GM18858 (cell line): ENCODE measurements around the gene ELFN2.
"Not testable (repeated sequence)": the region's sequence is repeated elsewhere in the genome, so short reads cannot be mapped to it uniquely, and the experiment has no call there.

Experiments
- ATAC-seq: cut with Tn5 transposase; IDR thresholded peaks from one replicate; pipeline ENCODE4 v1.9.1; 2021; ENCODE audit not compliant: unreplicated experiment

The ELFN2 gene

DNA sequence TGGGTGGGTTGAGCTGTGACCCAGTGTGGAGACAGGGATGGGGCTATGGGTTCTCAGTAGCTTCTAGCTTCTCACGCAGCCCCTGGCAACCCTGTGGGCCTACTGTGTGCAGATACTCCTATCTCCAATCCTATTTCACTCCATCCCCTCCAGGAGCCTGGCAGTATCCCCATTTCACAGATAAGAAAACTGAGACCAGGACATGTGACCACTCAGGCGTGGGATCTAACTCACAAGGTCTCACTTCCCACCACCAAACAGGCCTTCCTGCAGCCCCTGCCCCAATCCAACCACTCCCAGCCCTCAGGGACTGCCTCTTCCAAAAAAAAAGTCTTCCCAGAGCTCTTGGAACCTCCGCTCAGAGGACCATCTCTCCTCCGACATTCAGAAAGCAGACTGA, 15.6 kb downstream of the ELFN2 start:
- ATAC-seq: no peak

DNA sequence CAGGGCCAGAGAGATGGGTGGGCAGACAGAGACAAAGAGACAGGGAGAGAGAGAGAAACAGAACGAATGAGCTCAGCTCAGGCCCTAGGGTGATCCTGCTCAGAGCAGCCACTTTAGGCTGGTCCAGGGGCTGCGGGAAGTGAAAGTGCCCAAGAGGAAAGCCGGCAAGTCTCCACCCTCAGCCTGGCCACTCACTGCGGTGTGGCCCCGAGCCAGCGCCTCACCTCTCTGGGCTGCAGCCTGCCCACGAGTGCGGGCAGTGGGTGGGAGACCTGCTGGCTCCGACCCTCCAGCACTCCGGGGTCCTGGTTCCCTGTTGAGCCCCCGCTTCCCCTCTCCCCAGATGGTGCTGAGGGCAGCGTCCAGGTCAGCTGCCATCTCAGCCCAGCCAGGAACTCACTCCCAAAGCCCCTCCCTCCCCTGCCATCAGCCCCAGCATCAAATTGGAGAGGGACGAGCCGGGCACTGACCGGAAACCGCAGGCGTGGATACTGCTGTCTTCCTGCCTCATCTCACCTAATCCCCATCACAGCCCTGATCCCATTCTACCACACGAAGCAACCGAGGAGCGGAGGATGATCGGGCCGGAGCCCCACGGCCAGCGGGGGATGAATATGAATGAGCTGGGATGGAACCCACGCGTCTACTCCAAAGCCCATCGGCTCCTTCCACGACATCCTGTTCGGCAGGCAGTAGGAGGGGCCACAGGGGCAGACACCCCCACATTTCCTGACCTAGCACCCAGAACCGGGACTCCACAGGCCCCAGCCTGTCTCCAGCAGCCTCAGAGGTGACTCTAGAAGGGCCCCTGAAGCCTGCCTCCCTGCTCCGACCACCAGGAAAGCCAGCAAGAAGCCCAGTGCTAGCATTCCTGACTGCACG, 16.9 kb downstream of the ELFN2 start:
- no peak for ATAC-seq

DNA sequence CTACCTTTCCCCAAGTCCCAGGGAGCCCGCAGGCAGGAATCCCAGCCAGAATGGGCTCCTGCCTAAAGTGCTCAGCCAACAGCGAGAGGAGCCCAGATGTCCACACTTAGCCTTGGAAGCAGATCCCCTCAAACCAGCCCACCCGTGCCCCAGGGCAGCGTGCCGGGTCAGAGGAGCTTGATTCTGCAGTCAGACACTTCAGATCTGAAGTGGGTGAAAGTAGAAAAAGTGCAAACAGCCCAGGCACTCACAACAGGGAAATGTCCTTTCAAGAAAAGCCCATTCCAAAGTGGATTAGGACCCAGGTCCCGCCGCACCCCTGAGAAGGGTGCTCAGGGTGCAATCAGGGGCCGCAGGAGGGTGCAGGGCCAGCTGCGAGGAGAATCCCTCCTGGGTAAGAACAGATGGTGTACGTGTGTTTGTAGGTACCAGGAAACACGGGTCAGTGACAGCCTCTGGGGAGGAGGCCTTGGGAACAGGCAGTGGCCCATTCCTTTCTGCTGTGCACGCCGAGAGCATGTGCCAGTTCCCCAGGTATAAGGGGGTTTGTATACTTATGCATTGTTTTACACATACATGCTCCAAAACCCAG, 17.7 kb downstream of the ELFN2 start:
- ATAC-seq: no peak

DNA sequence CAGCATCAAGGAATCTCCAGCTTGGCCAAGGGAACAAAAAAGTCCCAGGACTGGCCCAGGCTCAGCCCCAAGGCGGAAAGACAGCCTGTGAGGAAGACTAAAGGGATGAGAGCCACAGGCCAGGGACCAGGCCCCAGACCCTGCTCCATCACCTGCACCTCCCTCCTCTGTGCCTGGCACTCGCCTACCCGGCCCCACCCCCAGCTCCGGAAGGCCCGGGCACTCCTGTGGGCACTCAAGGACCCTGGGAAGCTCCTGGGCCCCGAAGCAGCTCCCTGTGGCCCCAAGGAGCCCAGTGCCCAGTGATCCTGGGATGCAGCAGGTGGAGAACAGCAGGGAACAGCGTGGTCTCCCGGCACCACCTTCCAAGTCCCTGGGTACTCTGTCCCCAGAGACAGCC, 18.2 kb downstream of the ELFN2 start:
- no peak for ATAC-seq

DNA sequence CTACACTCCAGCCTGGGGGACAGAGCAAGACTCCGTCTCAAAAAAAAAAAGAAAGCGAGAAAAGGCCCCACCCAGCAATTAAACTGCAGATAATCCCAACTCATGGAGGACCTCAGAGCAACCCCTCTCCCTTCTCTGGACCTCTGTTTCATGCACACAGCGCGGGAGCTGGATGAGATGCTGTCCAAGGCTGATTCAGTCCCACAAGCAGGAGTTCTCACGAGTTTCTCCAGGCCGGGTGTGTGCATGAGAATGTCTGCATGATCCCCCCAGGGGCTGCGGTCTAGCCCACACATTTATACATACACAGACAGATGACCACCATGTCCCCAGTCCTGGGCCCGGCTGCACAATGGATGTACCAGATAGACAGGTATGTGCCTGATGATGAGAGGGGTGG, 19.4 kb downstream of the ELFN2 start:
- ATAC-seq: no peak

DNA sequence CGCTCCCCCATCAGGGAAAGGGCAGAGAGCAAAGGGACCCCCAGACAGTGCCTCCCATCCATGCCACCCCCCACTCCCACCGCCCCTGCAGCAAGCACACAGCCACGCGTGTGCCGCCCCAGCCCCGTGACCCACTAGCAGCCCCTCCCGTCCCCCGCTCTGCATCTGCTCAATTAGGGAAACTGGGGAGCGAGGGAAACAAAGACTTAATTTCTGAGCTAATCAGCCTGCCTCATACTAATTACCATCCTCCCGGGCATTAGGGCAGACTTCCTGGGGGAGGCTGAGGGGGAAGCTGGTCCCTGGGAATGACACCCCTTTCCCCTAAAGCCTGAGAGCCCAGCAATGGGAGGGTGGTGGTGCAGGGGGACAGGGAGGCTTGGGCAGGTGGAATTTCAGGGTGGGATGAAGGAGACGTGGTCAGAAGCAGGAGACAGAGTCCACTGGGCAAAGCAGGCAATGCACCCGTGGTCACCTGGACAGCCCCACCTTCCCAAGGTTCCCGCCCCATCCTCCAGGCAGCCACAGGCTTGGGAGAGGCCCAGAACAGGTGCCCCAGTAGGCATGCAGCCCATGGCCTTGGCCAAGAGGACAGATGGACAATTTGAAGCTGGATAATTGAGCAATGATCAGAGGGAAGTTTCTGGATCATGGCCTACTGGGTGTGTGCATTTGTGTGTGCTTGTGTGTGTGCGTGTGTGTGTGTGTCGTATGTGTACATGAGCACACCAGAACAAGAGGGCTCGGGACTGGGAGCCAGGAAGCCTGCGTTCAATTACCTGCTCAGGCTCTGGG, 20.6 kb downstream of the ELFN2 start:
- ATAC-seq: no peak

DNA sequence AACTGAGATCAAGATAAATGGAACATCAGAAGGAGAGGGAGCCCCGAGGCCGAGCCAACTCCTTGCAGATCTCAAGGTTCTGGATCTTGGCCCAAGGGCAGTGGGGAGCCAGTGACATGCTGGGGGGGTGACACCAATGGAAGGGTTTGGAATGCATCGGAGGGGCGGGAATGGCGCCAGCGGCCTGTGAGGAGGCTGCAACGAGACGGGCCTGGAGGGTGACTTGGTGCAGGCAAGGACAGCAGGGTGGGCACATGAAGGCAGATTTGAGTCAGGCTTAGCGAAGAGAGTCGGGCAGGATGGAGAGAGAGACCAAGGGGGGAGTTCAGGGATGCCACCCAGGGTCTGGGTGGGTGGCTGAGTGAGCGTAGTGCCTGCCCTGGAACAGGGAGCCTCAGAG, 23.2 kb downstream of the ELFN2 start:
- no peak for ATAC-seq

DNA sequence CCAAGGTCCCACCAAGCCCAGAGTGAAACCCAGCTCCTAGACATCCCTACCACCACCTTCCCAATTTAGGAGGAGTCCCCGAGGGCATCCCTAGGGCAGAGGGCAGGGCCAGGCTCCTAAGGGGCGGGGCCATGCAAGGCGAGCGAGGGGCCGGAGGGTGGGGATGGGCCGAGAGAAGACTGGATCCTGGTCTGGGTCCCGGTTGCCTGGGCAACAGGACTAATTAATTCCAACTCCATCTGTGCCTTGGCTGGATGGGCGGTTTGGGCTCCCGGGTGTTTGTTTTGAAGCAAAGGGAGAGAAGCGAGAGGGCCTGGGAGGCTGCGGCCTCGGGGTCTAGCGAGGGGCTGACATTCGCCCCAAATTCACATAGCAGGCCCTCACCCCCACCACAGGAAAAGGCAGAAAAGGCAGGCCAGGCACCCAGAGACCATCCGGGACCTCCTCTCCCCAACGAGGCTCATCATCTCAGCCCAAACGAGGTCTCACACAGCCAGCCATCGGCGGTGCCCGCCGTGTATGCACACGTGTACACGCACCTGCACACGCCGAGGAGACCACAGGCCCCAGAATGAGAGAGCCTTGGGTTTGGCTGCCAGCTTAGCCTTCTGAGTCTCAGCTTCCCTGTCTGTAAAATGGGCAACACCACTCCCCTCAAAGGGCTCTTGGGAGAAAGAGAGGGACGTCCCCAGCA, 23.9 kb downstream of the ELFN2 start:
- ATAC-seq: no peak

DNA sequence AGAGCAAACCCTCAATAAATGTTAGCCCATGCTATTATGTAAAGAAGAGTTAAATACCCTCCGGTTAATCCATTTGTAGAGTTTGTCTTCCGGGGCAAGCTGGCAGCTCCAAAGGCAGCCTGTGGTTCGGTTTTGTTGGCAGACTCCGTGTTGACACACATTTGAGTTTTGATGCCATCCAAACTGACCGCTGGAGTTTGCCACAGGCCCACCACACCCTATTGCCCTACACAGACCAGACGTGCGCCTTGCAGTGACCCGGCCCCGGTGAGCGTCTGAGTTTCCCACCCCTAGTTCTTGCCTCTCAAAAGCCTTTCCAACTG, 25.1 kb downstream of the ELFN2 start:
- ATAC-seq: no peak

DNA sequence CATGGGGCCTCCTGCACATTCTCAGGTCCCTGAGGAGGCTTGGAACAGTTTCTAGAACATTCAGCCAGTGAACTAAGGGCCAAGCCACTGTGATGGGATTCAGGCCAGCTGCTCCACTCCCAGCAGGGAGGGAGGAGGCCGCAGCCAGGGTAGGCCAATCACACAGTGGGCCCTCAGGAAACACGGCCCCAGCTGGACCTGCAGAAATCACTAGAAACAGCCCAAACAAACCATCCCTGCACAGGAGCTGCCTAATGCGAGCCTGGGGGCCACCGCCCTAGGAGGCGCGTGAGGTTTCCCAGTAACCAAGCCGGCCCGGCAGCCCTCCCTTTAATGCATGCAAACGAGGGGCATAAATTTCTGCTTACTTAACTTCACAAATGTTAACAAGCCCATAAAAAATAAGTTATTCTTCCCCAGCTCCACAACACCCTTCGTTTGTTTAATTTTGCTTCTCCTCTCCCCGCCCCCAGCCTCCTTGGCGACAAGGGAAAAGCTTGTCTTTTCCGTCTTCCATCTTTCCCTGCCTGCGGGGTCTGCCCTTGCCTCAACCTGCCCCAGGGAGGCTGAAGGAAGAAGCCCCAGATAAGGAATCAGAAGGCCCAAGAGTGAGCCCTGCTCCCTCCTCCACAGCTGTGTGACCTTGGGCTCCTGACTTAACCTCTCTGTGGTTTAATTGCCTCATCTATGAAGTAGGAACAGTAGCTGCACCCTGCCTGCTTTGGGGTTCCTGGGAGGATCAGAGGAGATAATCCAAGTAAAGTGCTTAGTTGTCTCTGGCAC, 25.7 kb downstream of the ELFN2 start:
- ATAC-seq: no peak

DNA sequence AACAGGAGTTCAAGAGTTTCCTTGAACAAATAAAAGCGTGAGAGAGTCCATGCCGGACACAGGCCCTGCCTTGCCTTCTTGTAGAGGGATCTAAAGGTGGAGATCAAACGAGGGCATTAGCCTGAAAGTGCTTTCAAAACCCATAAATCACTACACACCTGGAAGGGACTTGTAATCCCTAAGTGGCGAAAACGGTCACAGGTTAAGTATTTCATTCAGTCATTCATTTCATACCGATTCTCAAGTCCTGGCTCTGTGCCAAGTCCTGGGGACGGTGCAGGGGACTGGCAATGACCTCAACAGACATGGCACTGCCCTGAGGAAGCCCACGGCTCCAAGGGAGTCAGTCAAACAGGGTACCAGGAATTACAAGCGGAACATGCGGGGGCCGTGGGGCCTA, 26.6 kb downstream of the ELFN2 start:
- ATAC-seq: no peak

DNA sequence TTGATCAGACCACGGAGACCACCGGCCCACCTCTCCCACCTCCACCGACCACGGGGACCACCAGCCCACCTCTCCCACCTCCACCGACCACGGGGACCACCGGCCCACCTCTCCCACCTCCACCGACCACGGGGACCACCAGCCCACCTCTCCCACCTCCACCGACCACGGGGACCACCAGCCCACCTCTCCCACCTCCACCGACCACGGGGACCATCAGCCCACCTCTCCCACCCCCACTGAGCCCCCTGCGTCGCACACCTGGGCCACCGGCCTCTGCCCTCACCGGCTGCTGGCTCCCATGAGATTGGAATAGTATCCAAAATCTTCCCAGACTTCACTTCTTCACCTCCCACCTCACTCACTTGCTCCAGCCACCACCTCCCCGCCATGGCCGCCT, 27.8 kb downstream of the ELFN2 start:
- not testable (repeated sequence) for ATAC-seq

DNA sequence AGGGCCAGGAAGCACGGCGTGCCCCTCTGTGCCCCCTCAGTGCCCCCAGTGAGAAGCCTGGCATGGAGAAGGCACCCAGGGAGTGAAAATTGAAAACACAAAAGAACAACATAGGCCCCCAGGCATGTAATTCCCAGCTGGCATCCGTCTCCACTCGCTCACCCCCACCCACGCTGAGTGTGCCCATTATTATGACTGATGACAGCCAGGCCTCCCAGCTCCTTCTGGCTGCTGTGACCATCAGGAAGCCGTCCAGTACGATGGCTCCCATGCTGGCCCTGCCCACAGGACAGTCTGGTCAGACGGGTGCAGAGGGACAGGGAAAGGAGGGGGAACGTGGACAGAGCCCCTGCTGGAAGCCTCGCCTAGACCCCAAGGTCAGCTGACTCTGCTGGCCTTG, 30.1 kb downstream of the ELFN2 start:
- no peak for ATAC-seq

DNA sequence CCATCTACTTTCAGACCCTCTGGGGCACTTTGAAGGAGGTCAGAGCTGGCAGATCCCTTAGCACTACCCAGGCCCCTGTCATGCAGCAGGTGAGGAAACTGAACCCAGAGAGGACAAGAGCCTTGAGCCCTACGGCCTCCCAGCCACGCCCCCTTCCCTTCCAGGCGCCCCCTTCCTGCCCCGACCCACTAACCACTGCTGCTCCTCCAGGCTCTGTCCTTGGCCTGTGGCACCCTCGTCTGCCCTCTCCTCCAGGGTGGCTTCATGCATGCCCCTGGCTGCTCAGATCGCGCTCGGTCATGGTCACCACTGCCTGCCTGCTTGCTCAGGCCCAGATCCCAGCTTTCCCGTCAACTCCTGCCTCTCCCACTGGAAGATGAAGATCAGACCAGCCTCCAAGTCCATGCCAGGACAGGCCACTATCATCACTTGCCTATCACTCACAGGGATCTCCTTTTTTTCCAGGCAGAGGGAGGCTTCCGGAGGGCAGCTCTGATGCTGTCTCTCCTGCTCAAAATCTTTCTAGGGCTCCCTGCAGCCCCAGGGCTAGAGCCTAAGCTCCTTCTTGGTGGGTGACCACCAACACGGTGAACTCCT, 30.7 kb downstream of the ELFN2 start:
- ATAC-seq: no peak

DNA sequence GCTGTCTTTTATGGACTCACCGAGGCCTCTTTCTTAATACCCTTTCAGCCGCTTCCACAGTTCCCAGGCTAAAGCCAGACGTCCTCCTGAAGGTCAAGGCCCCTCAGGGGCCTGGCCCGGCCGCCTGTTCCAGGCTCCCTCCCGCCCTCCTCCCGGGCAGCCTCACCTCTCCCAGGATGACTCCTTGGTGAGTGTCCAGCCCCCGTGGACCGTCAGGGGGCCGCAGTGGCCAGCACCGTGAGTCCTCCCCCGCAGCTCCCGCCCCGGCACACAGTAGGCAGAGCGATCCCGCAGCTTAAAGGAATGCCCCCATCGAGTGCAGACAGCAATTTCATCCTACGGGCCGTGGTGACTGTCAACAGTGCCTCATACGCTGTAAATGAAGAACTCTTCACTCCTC, 32.9 kb downstream of the ELFN2 start:
- no peak for ATAC-seq

DNA sequence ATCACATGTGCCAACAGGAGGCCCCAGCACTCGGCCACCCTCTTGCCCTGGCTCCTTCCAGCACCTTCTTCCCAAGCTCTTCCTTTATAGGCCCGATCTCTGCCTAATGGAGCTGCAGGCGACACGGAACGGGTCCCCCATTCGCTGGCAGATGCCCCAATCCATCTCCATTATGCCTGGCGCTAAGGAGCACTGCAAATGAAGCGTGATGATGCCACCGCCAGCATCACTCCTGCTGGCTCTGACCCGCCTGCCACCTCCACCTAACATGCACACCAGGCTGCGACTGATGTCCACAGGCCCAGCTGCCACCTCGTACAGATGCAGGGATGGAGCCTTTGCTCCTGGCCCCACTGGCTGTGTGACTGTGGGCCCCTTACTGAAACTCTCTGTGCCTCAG, 33.5 kb downstream of the ELFN2 start:
- no peak for ATAC-seq

DNA sequence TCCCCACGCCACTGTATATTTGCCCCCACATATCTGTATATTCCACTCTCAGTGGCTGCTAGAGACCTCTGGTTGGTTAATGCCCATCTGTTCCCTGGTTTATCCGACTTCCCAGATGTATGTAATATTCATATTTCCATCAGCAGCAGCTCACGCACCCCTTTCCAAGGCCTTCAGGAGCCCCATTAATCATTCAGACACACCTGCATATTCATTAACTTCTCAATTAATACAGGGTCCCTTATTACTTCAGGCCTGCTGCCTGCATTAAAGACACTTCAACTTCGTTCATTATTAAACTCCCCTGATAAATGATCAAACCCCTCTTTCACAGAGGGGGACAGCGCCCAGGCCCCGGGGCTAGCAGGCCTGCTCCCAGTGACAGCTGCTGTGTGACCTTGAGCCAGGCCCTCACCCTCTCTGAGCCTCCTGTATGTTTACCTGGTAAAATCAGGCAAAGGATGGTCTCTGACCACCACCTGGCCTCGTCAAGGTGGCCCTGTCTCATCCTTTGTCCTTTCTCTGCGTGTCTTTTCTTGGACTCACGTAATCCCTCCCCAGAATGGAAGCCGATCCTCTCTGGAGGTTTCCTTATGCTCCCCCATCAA, 34.5 kb downstream of the ELFN2 start:
- ATAC-seq: no peak

DNA sequence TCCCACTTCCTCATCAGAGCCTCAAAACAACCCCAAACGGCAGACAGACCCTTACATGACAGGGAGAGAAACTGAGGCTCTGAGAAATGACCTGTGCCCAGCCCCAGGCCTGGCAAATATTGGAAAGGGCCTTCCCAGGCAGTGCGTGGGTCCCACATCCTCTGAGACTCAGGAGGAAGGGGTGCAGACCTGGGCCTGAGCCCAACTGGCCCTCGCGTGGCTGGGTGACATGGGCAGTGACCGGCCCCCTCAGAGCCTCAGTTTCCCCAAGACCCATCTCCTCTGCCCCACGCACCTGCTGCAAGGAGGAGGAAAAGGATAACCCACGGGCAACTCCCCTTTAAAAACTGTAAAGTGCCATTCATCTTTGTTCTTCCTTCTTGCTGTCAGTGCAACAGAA, 35.6 kb downstream of the ELFN2 start:
- ATAC-seq: no peak

DNA sequence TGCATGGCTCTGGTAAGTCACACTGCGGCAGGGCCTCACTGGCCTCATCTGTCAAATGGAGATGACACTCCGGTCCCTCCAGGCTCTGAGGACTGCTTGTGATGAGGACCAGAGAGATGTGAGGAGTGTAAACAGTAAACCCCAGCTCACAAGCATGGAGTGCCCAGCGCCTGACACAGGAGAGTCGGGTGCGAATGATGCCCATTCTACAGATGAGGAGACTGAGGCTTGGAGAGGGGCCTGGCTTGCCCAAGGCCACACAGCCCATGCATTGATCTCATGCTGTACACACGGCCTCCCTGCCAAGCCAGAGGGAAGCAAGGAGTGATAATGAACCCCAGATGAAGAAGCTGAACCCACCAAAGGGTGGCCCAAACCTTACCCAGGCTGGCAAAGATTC, 37.2 kb downstream of the ELFN2 start:
- ATAC-seq: no peak

DNA sequence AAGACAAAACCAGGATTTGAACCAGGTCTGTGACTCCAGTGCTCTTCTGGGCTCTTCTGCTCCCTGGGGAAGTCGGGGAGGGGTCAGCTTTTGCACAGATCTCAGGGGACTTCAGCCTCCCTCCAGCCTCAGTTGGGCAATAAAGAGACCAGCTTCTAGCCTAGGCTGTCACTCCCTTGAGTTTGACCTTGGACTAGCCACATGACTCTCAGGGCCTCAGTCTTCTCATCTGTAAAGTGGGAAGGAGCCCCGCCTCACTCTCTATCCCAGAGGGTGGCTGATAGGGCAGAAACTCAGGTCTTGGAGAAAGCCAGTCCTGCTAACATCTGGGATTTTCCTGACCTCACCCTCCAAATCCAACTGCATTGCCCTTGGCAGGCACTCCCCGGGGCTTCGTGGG, 38.7 kb downstream of the ELFN2 start:
- ATAC-seq: no peak
